ENCODE results near the gene TSPAN18.

Gene TSPAN18

GRCh38 chr11:44690651-44691050, 36.1 kb upstream of the TSPAN18 start:
- no peaks in the 10 kb centered on the region for H3F3A ChIP-seq (ENCODE audit: insufficient read depth, low read length)
- peaks cover 8% of the 10 kb centered on the region for H3K4me1 ChIP-seq (ENCODE audit: insufficient read depth, low read length, severe bottlenecking)
- H3K27ac ChIP-seq (ENCODE audit: low read depth, low read length, poor library complexity, severe bottlenecking) = no peak overlapping the region

GRCh38 chr11:44692460-44692859, 34.3 kb upstream of the TSPAN18 start:
- no peaks in the 10 kb centered on the region for H3F3A ChIP-seq (ENCODE audit: insufficient read depth, low read length)
- no peaks in the 10 kb centered on the region for H3K9me2 ChIP-seq (ENCODE audit: low read depth, low read length)
- no peak overlapping the region for H2AFZ ChIP-seq (ENCODE audit: low read length)
- peaks cover 8% of the 10 kb centered on the region for H3K4me1 ChIP-seq (ENCODE audit: insufficient read depth, low read length, severe bottlenecking)
- no peak overlapping the region for H3K4me2 ChIP-seq (ENCODE audit: low read length)
- H3K27me3 ChIP-seq (ENCODE audit: insufficient read depth, low read length) = no peaks in the 10 kb centered on the region
- H3K9ac ChIP-seq (ENCODE audit: low read length) = no peak overlapping the region
- H3K27ac ChIP-seq (ENCODE audit: low read depth, low read length, poor library complexity, severe bottlenecking) = no peak overlapping the region
- H3K4me3 ChIP-seq (ENCODE audit: low read depth, low read length, poor library complexity, severe bottlenecking) = no peak overlapping the region
- H3K9me3 ChIP-seq (ENCODE audit: low read length) = no peaks in the 10 kb centered on the region
- no peaks in the 10 kb centered on the region for H3K36me3 ChIP-seq (ENCODE audit: insufficient read depth, low read length)
- no peaks in the 10 kb centered on the region for H4K20me1 ChIP-seq (ENCODE audit: insufficient read depth, low read length)
- H3K79me2 ChIP-seq (ENCODE audit: insufficient read depth, low read length) = no peaks in the 10 kb centered on the region
- TF ChIP-seq CTCF (IDR thresholded peaks at IDR 0.05; ENCODE audit: low read length) (no peak), EZH2 (IDR thresholded peaks at IDR 0.05; ENCODE audit: borderline replicate concordance, low read length) (no peak)

More at GRCh38 chr11:44690651-44691050, 36.1 kb upstream of the TSPAN18 start:
- Histone ChIP-seq H4K20me1 (ENCODE audit: insufficient read depth, low read length) (no peaks in the 10 kb centered on the region), H3K4me3 (ENCODE audit: low read depth, low read length, poor library complexity, severe bottlenecking) (no peak overlapping the region), H3K79me2 (ENCODE audit: insufficient read depth, low read length) (no peaks in the 10 kb centered on the region), H3K27me3 (ENCODE audit: insufficient read depth, low read length) (no peaks in the 10 kb centered on the region), H3K36me3 (ENCODE audit: insufficient read depth, low read length) (no peaks in the 10 kb centered on the region), H2AFZ (ENCODE audit: low read length) (no peak overlapping the region), H3K9me3 (ENCODE audit: low read length) (no peaks in the 10 kb centered on the region), H3K9ac (ENCODE audit: low read length) (no peak overlapping the region), H3K9me2 (ENCODE audit: low read depth, low read length) (no peaks in the 10 kb centered on the region), H3K4me2 (ENCODE audit: low read length) (no peak overlapping the region)
- no peak for TF ChIP-seq EZH2 (IDR thresholded peaks at IDR 0.05; ENCODE audit: borderline replicate concordance, low read length)
- TF ChIP-seq CTCF (IDR thresholded peaks at IDR 0.05; ENCODE audit: low read length) = no peak

- Histone ChIP-seq H3K27ac (ENCODE audit: low read depth, low read length, poor library complexity, severe bottlenecking) (no peak overlapping the region), H3K4me3 (ENCODE audit: low read depth, low read length, poor library complexity, severe bottlenecking) (no peak overlapping the region)
- TF ChIP-seq CTCF (IDR thresholded peaks at IDR 0.05; ENCODE audit: low read length) (no peak), EZH2 (IDR thresholded peaks at IDR 0.05; ENCODE audit: borderline replicate concordance, low read length) (no peak)
Observed at GRCh38 chr11:44693654-44694119, 33.1 kb upstream of the TSPAN18 start.

More at GRCh38 chr11:44693654-44694119, 33.1 kb upstream of the TSPAN18 start:
- no peaks in the 10 kb centered on the region for H3K9me3 ChIP-seq (ENCODE audit: low read length)
- no peak overlapping the region for H2AFZ ChIP-seq (ENCODE audit: low read length)
- no peaks in the 10 kb centered on the region for H3K9me2 ChIP-seq (ENCODE audit: low read depth, low read length)
- H3K27me3 ChIP-seq (ENCODE audit: insufficient read depth, low read length) = no peaks in the 10 kb centered on the region
- no peaks in the 10 kb centered on the region for H4K20me1 ChIP-seq (ENCODE audit: insufficient read depth, low read length)
- no peak overlapping the region for H3K4me2 ChIP-seq (ENCODE audit: low read length)
- H3K9ac ChIP-seq (ENCODE audit: low read length) = no peak overlapping the region
- no peaks in the 10 kb centered on the region for H3K36me3 ChIP-seq (ENCODE audit: insufficient read depth, low read length)
- no peaks in the 10 kb centered on the region for H3F3A ChIP-seq (ENCODE audit: insufficient read depth, low read length)
- no peaks in the 10 kb centered on the region for H3K79me2 ChIP-seq (ENCODE audit: insufficient read depth, low read length)
- H3K4me1 ChIP-seq (ENCODE audit: insufficient read depth, low read length, severe bottlenecking) = peaks cover 8% of the 10 kb centered on the region

Data from OCI-LY1 (cell line).